DND-41 (cell line): ENCODE results near the gene SFMBT2.

Experiments
- ATAC-seq: fragments of 200-7000 bp; cut with Tn5 transposase; 3 replicates; pipeline ENCODE4 v1.9.1; 2021; ENCODE audit warnings: low read depth; ENCODE audit not compliant: insufficient read depth
- DNase-seq: peaks from one replicate; pipeline ENCODE4 v3.0.0-alpha.2; 2020
- H2AFZ ChIP-seq: 2 replicates; pipeline ENCODE4 v1.6.0; 2012; ENCODE audit warnings: low read depth, low read length
- H3K27ac ChIP-seq: 2 replicates; pipeline ENCODE4 v1.5.1; 2012; ENCODE audit warnings: low read length, inconsistent platforms
- H3K27me3 ChIP-seq: fragments of 200-600 bp; sonication (generic); 2 replicates; pipeline ENCODE4 v1.6.0; 2012; ENCODE audit warnings: low read length, mild to moderate bottlenecking, inconsistent platforms; ENCODE audit not compliant: insufficient read depth, poor library complexity
- H3K36me3 ChIP-seq: 2 replicates; pipeline ENCODE4 v1.5.1; 2012; ENCODE audit warnings: low read length, inconsistent platforms; ENCODE audit not compliant: insufficient read depth
- H3K4me1 ChIP-seq: 2 replicates; pipeline ENCODE4 v1.5.1; 2012; ENCODE audit warnings: mild to moderate bottlenecking, low read length; ENCODE audit not compliant: insufficient read depth
- H3K4me2 ChIP-seq: 2 replicates; pipeline ENCODE4 v1.6.0; 2012; ENCODE audit warnings: mild to moderate bottlenecking, moderate library complexity, low read length, inconsistent platforms; ENCODE audit not compliant: insufficient read depth
- H3K4me3 ChIP-seq, 2 experiments: fragments of 200-600 bp in 1 of 2; shearing (Covaris generic) in 1 of 2; 2 replicates each; pipeline ENCODE4 v1.5.1; 2012 to 2016; ENCODE audit warnings: inconsistent platforms in 2 of 2, low read length in 2 of 2, mild to moderate bottlenecking in 2 of 2, low read depth in 1 of 2, moderate library complexity in 1 of 2
- H3K79me2 ChIP-seq: 2 replicates; pipeline ENCODE4 v1.6.0; 2012; ENCODE audit warnings: low read length, inconsistent platforms; ENCODE audit not compliant: insufficient read depth
- H3K9ac ChIP-seq: 2 replicates; pipeline ENCODE4 v1.6.0; 2012; ENCODE audit warnings: low read depth, mild to moderate bottlenecking, inconsistent platforms, low read length, moderate library complexity
- H3K9me3 ChIP-seq: 2 replicates; pipeline ENCODE4 v1.5.1; 2012; ENCODE audit warnings: low read length, moderate library complexity, mild to moderate bottlenecking, inconsistent platforms; ENCODE audit not compliant: insufficient read depth, severe bottlenecking
- H4K20me1 ChIP-seq: 2 replicates; pipeline ENCODE4 v1.6.0; 2012; ENCODE audit warnings: low read length; ENCODE audit not compliant: insufficient read depth
- CTCF ChIP-seq: IDR thresholded peaks from 2 replicates; pipeline ENCODE4 v1.5.1; 2012; ENCODE audit warnings: borderline replicate concordance, low read length, moderate library complexity, mild to moderate bottlenecking; ENCODE audit not compliant: poor library complexity, severe bottlenecking; ENCODE audit errors: extremely low read depth
- EZH2 ChIP-seq: IDR thresholded peaks from 3 replicates; pipeline ENCODE4 v1.6.1; 2012; ENCODE audit warnings: borderline replicate concordance, low read depth, mild to moderate bottlenecking, moderate library complexity, low read length, inconsistent platforms; ENCODE audit not compliant: severe bottlenecking

Gene SFMBT2

GRCh38 chr10:7319632-7320031 is 91.2 kb downstream of the SFMBT2 start:
- H4K20me1 ChIP-seq = peaks cover 65% of the 10 kb centered on the region
- H3K36me3 ChIP-seq = peaks cover 52% of the 10 kb centered on the region
- H2AFZ ChIP-seq = no peak overlapping the region
- peaks cover 12% of the 10 kb centered on the region for H3K4me1 ChIP-seq
- no peak overlapping the region for H3K4me2 ChIP-seq
- TF ChIP-seq EZH2 (no peak), CTCF (no peak)
- H3K4me3 ChIP-seq = no peak overlapping the region
- ATAC-seq (no peak), DNase-seq (no peak)
- no peak overlapping the region for H3K27ac ChIP-seq
- H3K27me3 ChIP-seq = no peaks in the 10 kb centered on the region
- no peak overlapping the region for H3K9ac ChIP-seq
- peaks cover 3% of the 10 kb centered on the region for H3K9me3 ChIP-seq
- H3K79me2 ChIP-seq = peaks cover 97% of the 10 kb centered on the region

- H3K9ac ChIP-seq = no peak overlapping the region
- H3K4me2 ChIP-seq = no peak overlapping the region
- H3K27me3 ChIP-seq = no peaks in the 10 kb centered on the region
- peaks cover 3% of the 10 kb centered on the region for H3K9me3 ChIP-seq
- H3K36me3 ChIP-seq = peaks cover 51% of the 10 kb centered on the region
- DNase-seq = no peak
- no peak for TF ChIP-seq CTCF
- TF ChIP-seq EZH2 = no peak
- H3K4me1 ChIP-seq = peaks cover 12% of the 10 kb centered on the region
- H3K79me2 ChIP-seq = peaks cover 97% of the 10 kb centered on the region
- H4K20me1 ChIP-seq = peaks cover 66% of the 10 kb centered on the region
- no peak overlapping the region for H3K27ac ChIP-seq
- no peak overlapping the region for H2AFZ ChIP-seq
- ATAC-seq = no peak
- H3K4me3 ChIP-seq = no peak overlapping the region
Observed at GRCh38 chr10:7318836-7319235, 92.0 kb downstream of the SFMBT2 start.

GRCh38 chr10:7317786-7318446 is 92.9 kb downstream of the SFMBT2 start:
- Histone ChIP-seq H3K4me1 (peaks cover 12% of the 10 kb centered on the region), H4K20me1 (peaks cover 71% of the 10 kb centered on the region), H2AFZ (no peak overlapping the region), H3K4me2 (no peak overlapping the region), H3K36me3 (peaks cover 50% of the 10 kb centered on the region), H3K27me3 (no peaks in the 10 kb centered on the region), H3K27ac (peak overlapping the region; percentile 25; the same call in 1 of the 2 replicates), H3K9ac (no peak overlapping the region), H3K79me2 (peaks cover 97% of the 10 kb centered on the region), H3K4me3 (no peak overlapping the region), H3K9me3 (no peaks in the 10 kb centered on the region)
- TF ChIP-seq CTCF = no peak
- ATAC-seq = peak; percentile 51
- no peak for DNase-seq
